Measurements from ENCODE around the gene SFXN1.

The SFXN1 gene

GRCh38 chr5:175475248-175475647 lies 3.1 kb upstream of the SFXN1 start:
- Histone ChIP-seq H3K4me3 (ENCODE audit: insufficient read depth, low read depth, low read length) (no peak overlapping the region), H3K9me3 (ENCODE audit: control insufficient read depth, low read length) (no peaks in the 10 kb centered on the region), H3K27ac (ENCODE audit: insufficient read depth, low read depth, low read length, poor library complexity, severe bottlenecking) (no peak overlapping the region), H3K36me3 (ENCODE audit: control insufficient read depth, insufficient read depth, low read length) (no peaks in the 10 kb centered on the region), H3K4me1 (ENCODE audit: control insufficient read depth, insufficient read depth, low read length) (peaks cover 5% of the 10 kb centered on the region), H3K27me3 (ENCODE audit: control insufficient read depth, insufficient read depth, low read length, poor library complexity, severe bottlenecking) (peaks cover 12% of the 10 kb centered on the region)
- WGBS, 2 experiments, result 81 to 93% methylated on average over 1 of the region's 1 CpG

- H3K36me3 ChIP-seq (ENCODE audit: control insufficient read depth, insufficient read depth, low read length), result peaks cover 6% of the 10 kb centered on the region
- WGBS, 2 experiments, result 86 to 91% methylated on average over 4 to 5 of the region's 5 CpGs
- H3K9me3 ChIP-seq (ENCODE audit: control insufficient read depth, low read length), result no peaks in the 10 kb centered on the region
- H3K4me3 ChIP-seq (ENCODE audit: insufficient read depth, low read depth, low read length), result no peak overlapping the region
- no peak overlapping the region for H3K27ac ChIP-seq (ENCODE audit: insufficient read depth, low read depth, low read length, poor library complexity, severe bottlenecking)
- H3K4me1 ChIP-seq (ENCODE audit: control insufficient read depth, insufficient read depth, low read length), result peaks cover 5% of the 10 kb centered on the region
- H3K27me3 ChIP-seq (ENCODE audit: control insufficient read depth, insufficient read depth, low read length, poor library complexity, severe bottlenecking), result peaks cover 12% of the 10 kb centered on the region
Observed at GRCh38 chr5:175477440-175477839, 920 bp upstream of the SFXN1 start.

- H3K4me3 ChIP-seq (ENCODE audit: insufficient read depth, low read depth, low read length), result peak overlapping the region; percentile 93
- H3K9me3 ChIP-seq (ENCODE audit: control insufficient read depth, low read length), result no peaks in the 10 kb centered on the region
- 20 to 21% methylated on average over 11 to 12 of the region's 12 CpGs for WGBS, 2 experiments
- H3K36me3 ChIP-seq (ENCODE audit: control insufficient read depth, insufficient read depth, low read length), result peaks cover 9% of the 10 kb centered on the region
- peaks cover 5% of the 10 kb centered on the region for H3K4me1 ChIP-seq (ENCODE audit: control insufficient read depth, insufficient read depth, low read length)
- no peak overlapping the region for H3K27ac ChIP-seq (ENCODE audit: insufficient read depth, low read depth, low read length, poor library complexity, severe bottlenecking)
- H3K27me3 ChIP-seq (ENCODE audit: control insufficient read depth, insufficient read depth, low read length, poor library complexity, severe bottlenecking), result peaks cover 12% of the 10 kb centered on the region
Observed at GRCh38 chr5:175478008-175478383, 364 bp upstream of the SFXN1 start.

GRCh38 chr5:175479125-175479881 lies 943 bp downstream of the SFXN1 start:
- H3K4me1 ChIP-seq (ENCODE audit: control insufficient read depth, insufficient read depth, low read length), result peaks cover 5% of the 10 kb centered on the region
- peak overlapping the region; percentile 93 for H3K4me3 ChIP-seq (ENCODE audit: insufficient read depth, low read depth, low read length)
- H3K36me3 ChIP-seq (ENCODE audit: control insufficient read depth, insufficient read depth, low read length), result peaks cover 16% of the 10 kb centered on the region
- H3K27ac ChIP-seq (ENCODE audit: insufficient read depth, low read depth, low read length, poor library complexity, severe bottlenecking), result no peak overlapping the region
- WGBS, 2 experiments, result 22 to 25% methylated on average over 13 of the region's 13 CpGs
- no peaks in the 10 kb centered on the region for H3K9me3 ChIP-seq (ENCODE audit: control insufficient read depth, low read length)
- H3K27me3 ChIP-seq (ENCODE audit: control insufficient read depth, insufficient read depth, low read length, poor library complexity, severe bottlenecking), result peaks cover 12% of the 10 kb centered on the region

- Histone ChIP-seq H3K27ac (ENCODE audit: insufficient read depth, low read depth, low read length, poor library complexity, severe bottlenecking) (no peak overlapping the region), H3K36me3 (ENCODE audit: control insufficient read depth, insufficient read depth, low read length) (peaks cover 19% of the 10 kb centered on the region)
Observed at GRCh38 chr5:175483337-175483736, 5.0 kb downstream of the SFXN1 start.

GRCh38 chr5:175484322-175484721 lies 6.0 kb downstream of the SFXN1 start:
- Histone ChIP-seq H3K4me3 (ENCODE audit: insufficient read depth, low read depth, low read length) (no peak overlapping the region), H3K36me3 (ENCODE audit: control insufficient read depth, insufficient read depth, low read length) (peaks cover 21% of the 10 kb centered on the region), H3K9me3 (ENCODE audit: control insufficient read depth, low read length) (no peaks in the 10 kb centered on the region), H3K27me3 (ENCODE audit: control insufficient read depth, insufficient read depth, low read length, poor library complexity, severe bottlenecking) (no peaks in the 10 kb centered on the region), H3K4me1 (ENCODE audit: control insufficient read depth, insufficient read depth, low read length) (peaks cover 5% of the 10 kb centered on the region), H3K27ac (ENCODE audit: insufficient read depth, low read depth, low read length, poor library complexity, severe bottlenecking) (no peak overlapping the region)
- WGBS, 2 experiments, result 92 to 97% methylated on average over 26 of the region's 26 CpGs

More at GRCh38 chr5:175483337-175483736, 5.0 kb downstream of the SFXN1 start:
- Histone ChIP-seq H3K27me3 (ENCODE audit: control insufficient read depth, insufficient read depth, low read length, poor library complexity, severe bottlenecking) (no peaks in the 10 kb centered on the region), H3K4me1 (ENCODE audit: control insufficient read depth, insufficient read depth, low read length) (peaks cover 5% of the 10 kb centered on the region), H3K9me3 (ENCODE audit: control insufficient read depth, low read length) (no peaks in the 10 kb centered on the region), H3K4me3 (ENCODE audit: insufficient read depth, low read depth, low read length) (no peak overlapping the region)
- 96 to 97% methylated on average over 8 of the region's 8 CpGs for WGBS, 2 experiments

- Histone ChIP-seq H3K36me3 (ENCODE audit: control insufficient read depth, insufficient read depth, low read length) (peaks cover 26% of the 10 kb centered on the region), H3K4me1 (ENCODE audit: control insufficient read depth, insufficient read depth, low read length) (peaks cover under 1% of the 10 kb centered on the region), H3K4me3 (ENCODE audit: insufficient read depth, low read depth, low read length) (no peak overlapping the region), H3K27ac (ENCODE audit: insufficient read depth, low read depth, low read length, poor library complexity, severe bottlenecking) (no peak overlapping the region), H3K27me3 (ENCODE audit: control insufficient read depth, insufficient read depth, low read length, poor library complexity, severe bottlenecking) (no peaks in the 10 kb centered on the region), H3K9me3 (ENCODE audit: control insufficient read depth, low read length) (no peaks in the 10 kb centered on the region)
- WGBS, 2 experiments, result 90 to 97% methylated on average over 4 of the region's 4 CpGs
Observed at GRCh38 chr5:175484829-175485228, 6.5 kb downstream of the SFXN1 start.

GRCh38 chr5:175485631-175486030 lies 7.3 kb downstream of the SFXN1 start:
- no peaks in the 10 kb centered on the region for H3K4me1 ChIP-seq (ENCODE audit: control insufficient read depth, insufficient read depth, low read length)
- H3K27me3 ChIP-seq (ENCODE audit: control insufficient read depth, insufficient read depth, low read length, poor library complexity, severe bottlenecking), result no peaks in the 10 kb centered on the region
- no peak overlapping the region for H3K27ac ChIP-seq (ENCODE audit: insufficient read depth, low read depth, low read length, poor library complexity, severe bottlenecking)
- WGBS, 2 experiments, result 96 to 98% methylated on average over 6 of the region's 6 CpGs
- H3K9me3 ChIP-seq (ENCODE audit: control insufficient read depth, low read length), result no peaks in the 10 kb centered on the region
- H3K4me3 ChIP-seq (ENCODE audit: insufficient read depth, low read depth, low read length), result no peak overlapping the region
- H3K36me3 ChIP-seq (ENCODE audit: control insufficient read depth, insufficient read depth, low read length), result peaks cover 25% of the 10 kb centered on the region

GRCh38 chr5:175487514-175488222 lies 9.3 kb downstream of the SFXN1 start:
- no peaks in the 10 kb centered on the region for H3K4me1 ChIP-seq (ENCODE audit: control insufficient read depth, insufficient read depth, low read length)
- no peak overlapping the region for H3K27ac ChIP-seq (ENCODE audit: insufficient read depth, low read depth, low read length, poor library complexity, severe bottlenecking)
- no peaks in the 10 kb centered on the region for H3K27me3 ChIP-seq (ENCODE audit: control insufficient read depth, insufficient read depth, low read length, poor library complexity, severe bottlenecking)
- H3K4me3 ChIP-seq (ENCODE audit: insufficient read depth, low read depth, low read length), result no peak overlapping the region
- peaks cover 30% of the 10 kb centered on the region for H3K36me3 ChIP-seq (ENCODE audit: control insufficient read depth, insufficient read depth, low read length)
- H3K9me3 ChIP-seq (ENCODE audit: control insufficient read depth, low read length), result no peaks in the 10 kb centered on the region
- WGBS, 2 experiments, result 94 to 95% methylated on average over 11 of the region's 11 CpGs

GRCh38 chr5:175489693-175490443 lies 11.5 kb downstream of the SFXN1 start:
- no peaks in the 10 kb centered on the region for H3K4me1 ChIP-seq (ENCODE audit: control insufficient read depth, insufficient read depth, low read length)
- no peak overlapping the region for H3K27ac ChIP-seq (ENCODE audit: insufficient read depth, low read depth, low read length, poor library complexity, severe bottlenecking)
- H3K36me3 ChIP-seq (ENCODE audit: control insufficient read depth, insufficient read depth, low read length), result peaks cover 37% of the 10 kb centered on the region
- no peaks in the 10 kb centered on the region for H3K9me3 ChIP-seq (ENCODE audit: control insufficient read depth, low read length)
- H3K27me3 ChIP-seq (ENCODE audit: control insufficient read depth, insufficient read depth, low read length, poor library complexity, severe bottlenecking), result no peaks in the 10 kb centered on the region
- 92 to 97% methylated on average over 6 of the region's 6 CpGs for WGBS, 2 experiments
- H3K4me3 ChIP-seq (ENCODE audit: insufficient read depth, low read depth, low read length), result no peak overlapping the region

Measured in ectodermal cell (in vitro differentiated cells).